Kidney capillary endothelial cell (primary cell): ENCODE results near the gene RASGRP1.
A peak's percentile ranks its signal among the peaks of the same experiment; 100 is the strongest.

Experiments used
- DNase-seq: peaks from one replicate; pipeline ENCODE4 v3.0.0-alpha.2; 2018; ENCODE audit warnings: low spot score

The RASGRP1 gene

DNA sequence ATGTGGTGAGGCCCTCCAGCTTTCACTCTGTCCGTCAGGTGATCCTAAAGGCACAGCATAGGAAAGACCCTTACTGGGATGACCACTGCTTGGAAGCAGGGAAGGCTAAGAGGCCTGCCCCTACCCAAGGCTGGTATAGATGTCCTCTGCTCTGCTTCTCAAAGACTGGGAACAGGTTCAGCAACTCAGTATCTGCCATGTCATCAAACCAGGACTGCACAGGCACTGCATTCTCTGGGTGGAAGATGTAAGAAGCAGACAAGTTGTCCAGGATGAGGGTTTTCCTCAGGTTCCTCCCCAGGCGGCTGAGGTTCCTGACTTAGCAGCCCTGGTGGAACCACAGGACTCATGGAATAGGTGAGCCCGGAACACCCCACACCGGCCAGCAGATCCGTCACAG lies 106.0 kb downstream of the RASGRP1 start:
- no peak for DNase-seq

DNA sequence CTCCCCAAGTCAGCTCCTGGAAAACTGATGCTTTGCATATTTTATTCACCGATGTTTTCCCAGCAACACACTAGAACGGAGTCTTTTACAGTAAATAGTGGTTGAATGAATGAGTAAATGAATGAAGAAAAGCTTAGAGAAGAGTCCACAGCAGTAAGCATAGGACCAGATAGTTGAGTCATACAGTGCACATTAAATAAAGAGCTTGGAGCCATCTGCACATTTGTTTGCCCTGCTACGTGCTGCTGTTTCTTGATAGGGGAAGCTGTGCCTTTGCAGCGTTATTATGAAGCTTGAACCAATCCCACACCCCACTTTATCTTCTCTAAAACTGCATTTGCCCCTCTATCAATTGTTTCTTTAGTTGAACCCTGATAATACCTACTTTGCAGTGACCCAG lies 109.5 kb downstream of the RASGRP1 start:
- DNase-seq, result no peak

DNA sequence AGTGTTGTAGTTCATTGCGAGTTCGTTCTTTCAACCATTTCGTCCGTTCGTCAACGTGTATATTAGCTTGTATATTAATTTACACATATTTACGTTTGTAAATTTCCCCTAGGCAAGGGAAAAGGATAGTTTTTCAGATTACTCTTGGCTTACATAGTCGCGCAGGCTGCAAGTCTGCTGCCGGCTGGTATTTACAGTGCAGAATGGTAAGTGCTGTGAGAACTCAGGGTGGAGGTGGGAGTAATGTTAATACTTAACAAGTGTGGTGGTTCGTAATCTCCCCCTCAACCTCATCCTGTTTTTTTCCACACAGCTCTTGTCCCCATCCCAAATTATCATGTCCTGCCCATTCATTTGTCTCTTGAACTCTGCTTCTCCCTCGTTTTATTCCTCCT lies 109.9 kb downstream of the RASGRP1 start:
- DNase-seq, result no peak

DNA sequence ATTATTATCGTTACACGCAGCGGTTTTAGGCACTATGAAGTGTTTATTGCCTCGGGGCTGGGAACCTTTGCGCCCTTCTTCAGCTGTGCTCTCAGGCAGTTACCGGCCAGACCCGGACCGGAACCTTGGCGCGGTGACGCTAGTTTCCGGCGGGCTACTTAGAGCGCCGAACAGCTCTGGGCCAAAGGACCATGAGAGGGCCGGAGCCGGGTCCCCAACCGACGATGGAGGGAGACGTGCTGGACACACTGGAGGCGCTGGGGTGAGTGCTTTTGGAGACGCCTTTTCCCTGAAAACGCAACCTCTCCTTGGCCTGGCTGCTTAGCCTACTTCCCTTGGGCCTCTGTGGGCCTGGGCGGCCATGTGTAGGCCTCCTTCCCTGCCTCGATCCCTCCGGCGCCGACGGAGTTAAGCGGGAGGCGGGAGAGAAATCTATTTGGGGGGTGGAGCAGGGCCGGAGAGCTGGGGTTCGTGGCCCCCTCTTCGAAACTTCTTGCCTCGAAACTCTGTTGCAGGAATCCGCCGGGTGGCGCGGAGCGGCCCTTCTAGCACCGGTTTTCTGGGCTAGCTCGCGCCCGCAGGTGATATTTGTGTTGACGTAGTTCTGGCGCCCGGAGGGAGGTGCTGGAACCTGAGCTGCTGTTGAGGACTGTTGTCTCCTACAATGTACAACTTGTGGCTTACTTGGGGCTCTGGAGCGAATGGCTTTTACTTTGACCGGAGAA lies 110.5 kb downstream of the RASGRP1 start, which contains the start of gene FAM98B:
Gene FAM98B, plus strand, starts transcription at position 157 of the 725 bp plus-strand sequence. Its CDS starts 35 bp downstream, at position 192.
- peak; percentile 79 for DNase-seq

DNA sequence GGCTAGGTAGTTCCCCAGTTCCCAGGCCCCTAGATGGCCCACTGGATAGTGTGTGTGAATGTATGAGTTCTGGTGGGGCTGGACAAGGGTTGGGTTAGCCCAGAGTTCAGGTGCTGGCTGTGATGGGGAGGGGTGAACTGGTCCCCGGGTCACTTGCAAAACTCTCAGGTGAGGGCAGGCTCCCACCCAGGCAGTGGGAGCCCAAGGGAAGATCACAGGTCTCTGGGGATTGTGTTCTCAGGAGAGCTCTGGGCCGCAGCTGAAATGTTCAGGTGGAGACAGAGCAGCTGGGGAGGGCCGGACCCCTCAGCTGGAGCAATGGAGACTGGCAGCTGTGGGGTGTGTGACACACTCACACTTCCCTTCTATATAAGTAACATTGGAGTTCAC lies 123.5 kb downstream of the RASGRP1 start:
- DNase-seq, result no peak

DNA sequence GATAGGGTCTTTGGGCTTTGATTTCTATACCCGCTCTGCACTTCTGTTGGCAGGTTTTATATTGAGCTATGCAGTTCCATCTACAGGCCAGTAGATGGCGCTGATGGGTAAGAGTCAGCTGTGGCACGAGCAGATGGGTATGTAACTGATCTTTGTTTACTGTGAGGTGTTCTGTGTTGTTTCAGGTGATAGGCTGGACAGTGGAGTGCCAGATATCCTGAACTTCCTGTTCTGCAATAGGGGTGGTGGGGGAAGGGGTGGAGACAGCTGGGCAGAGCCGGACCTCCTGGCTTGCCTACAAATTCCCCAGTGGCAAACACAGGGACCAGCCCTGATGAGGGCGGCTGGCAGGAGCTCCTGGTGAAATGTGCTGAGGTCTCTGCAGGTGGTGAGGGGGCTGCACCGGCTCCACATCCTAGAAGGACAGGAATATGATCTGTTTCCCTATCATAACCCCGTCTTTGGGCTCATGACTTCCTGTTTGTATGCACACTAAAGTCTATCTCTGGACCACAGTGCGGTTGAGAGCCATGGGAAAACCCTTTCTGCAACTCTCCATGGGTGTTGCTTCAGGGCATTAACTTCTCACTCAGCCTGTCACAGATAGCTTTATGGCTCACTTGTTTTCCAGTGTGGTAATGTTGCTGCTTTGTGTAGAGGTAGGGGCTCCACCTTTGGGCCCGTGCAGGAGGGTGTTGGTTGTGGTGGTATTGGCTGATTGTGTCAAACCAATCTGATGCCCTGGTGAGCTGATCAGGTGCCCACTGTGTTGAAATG lies 124.1 kb downstream of the RASGRP1 start:
- DNase-seq, result peak; percentile 61
